Stimulated activated CD4-positive, alpha-beta T cell treated with anti-CD3 and anti-CD28 coated beads, Interleukin-15, amount 100 ng/mL, for 1 hour (primary cell): Measurements from ENCODE around the gene CCNG1.

Source experiments
- DNase-seq, 2 donors: peaks; one replicate each; pipeline ENCODE4 v3.0.0-alpha.2; 2020; ENCODE audit warnings: low read depth in 1 of 2, low spot score in 1 of 2

CCNG1 gene

GRCh38 chr5:163489055-163489744, 51.8 kb downstream of the CCNG1 start:
- no peak for DNase-seq

- DNase-seq, result no peak
These were observed 52.3 kb downstream of the CCNG1 start for GRCh38 chr5:163489745-163490075.
